GM12891 (cell line): Measurements from ENCODE around the gene EVI5.

ENCODE experiments used
- PAX5 ChIP-seq: IDR thresholded peaks from 2 replicates; pipeline ENCODE4 v1.6.1; 2011; ENCODE audit warnings: low read length, moderate library complexity, mild to moderate bottlenecking; ENCODE audit not compliant: insufficient read depth, severe bottlenecking
- POLR2A ChIP-seq: IDR thresholded peaks from 2 replicates; pipeline ENCODE4 v1.6.1; 2011; ENCODE audit warnings: low read depth, low read length, control low read depth
- POU2F2 ChIP-seq: IDR thresholded peaks from 2 replicates; pipeline ENCODE4 v1.6.1; 2011; ENCODE audit warnings: low read depth, mild to moderate bottlenecking, control low read depth, low read length, moderate library complexity

DNA sequence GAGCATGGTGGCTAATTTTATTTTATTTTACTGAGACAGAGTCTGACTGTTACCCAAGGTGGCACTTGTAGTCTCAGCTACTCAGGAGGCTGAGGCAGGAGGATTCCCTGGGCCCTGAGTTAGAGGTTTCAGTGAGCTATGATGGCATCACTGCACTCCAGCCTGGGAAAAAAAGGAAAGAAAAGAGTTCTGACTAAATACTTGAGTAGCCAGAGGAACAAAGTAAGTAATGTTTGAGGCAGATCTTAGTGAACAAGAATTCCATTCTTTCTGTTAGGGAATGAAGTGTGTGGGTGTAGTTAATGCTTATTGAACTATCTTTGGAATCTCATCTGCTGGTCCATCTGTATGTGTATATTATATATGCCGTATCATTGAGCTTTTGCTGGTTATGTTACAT is 13.1 kb upstream of the EVI5 start:
- TF ChIP-seq POLR2A (no peak), PAX5 (no peak), POU2F2 (no peak)
